DND-41 (cell line): Measurements from ENCODE around the gene SCMH1.

Source experiments
- ATAC-seq: fragments of 200-7000 bp; cut with Tn5 transposase; 3 replicates; pipeline ENCODE4 v1.9.1; 2021; ENCODE audit warnings: low read depth; ENCODE audit not compliant: insufficient read depth
- DNase-seq: peaks from one replicate; pipeline ENCODE4 v3.0.0-alpha.2; 2020
- H2AFZ ChIP-seq: 2 replicates; pipeline ENCODE4 v1.6.0; 2012; ENCODE audit warnings: low read depth, low read length
- H3K27ac ChIP-seq: 2 replicates; pipeline ENCODE4 v1.5.1; 2012; ENCODE audit warnings: low read length, inconsistent platforms
- H3K27me3 ChIP-seq: fragments of 200-600 bp; sonication (generic); 2 replicates; pipeline ENCODE4 v1.6.0; 2012; ENCODE audit warnings: low read length, mild to moderate bottlenecking, inconsistent platforms; ENCODE audit not compliant: insufficient read depth, poor library complexity
- H3K36me3 ChIP-seq: 2 replicates; pipeline ENCODE4 v1.5.1; 2012; ENCODE audit warnings: low read length, inconsistent platforms; ENCODE audit not compliant: insufficient read depth
- H3K4me1 ChIP-seq: 2 replicates; pipeline ENCODE4 v1.5.1; 2012; ENCODE audit warnings: mild to moderate bottlenecking, low read length; ENCODE audit not compliant: insufficient read depth
- H3K4me2 ChIP-seq: 2 replicates; pipeline ENCODE4 v1.6.0; 2012; ENCODE audit warnings: mild to moderate bottlenecking, moderate library complexity, low read length, inconsistent platforms; ENCODE audit not compliant: insufficient read depth
- H3K4me3 ChIP-seq, 2 experiments: fragments of 200-600 bp in 1 of 2; shearing (Covaris generic) in 1 of 2; 2 replicates each; pipeline ENCODE4 v1.5.1; 2012 to 2016; ENCODE audit warnings: inconsistent platforms in 2 of 2, low read length in 2 of 2, mild to moderate bottlenecking in 2 of 2, low read depth in 1 of 2, moderate library complexity in 1 of 2
- H3K79me2 ChIP-seq: 2 replicates; pipeline ENCODE4 v1.6.0; 2012; ENCODE audit warnings: low read length, inconsistent platforms; ENCODE audit not compliant: insufficient read depth
- H3K9ac ChIP-seq: 2 replicates; pipeline ENCODE4 v1.6.0; 2012; ENCODE audit warnings: low read depth, mild to moderate bottlenecking, inconsistent platforms, low read length, moderate library complexity
- H3K9me3 ChIP-seq: 2 replicates; pipeline ENCODE4 v1.5.1; 2012; ENCODE audit warnings: low read length, moderate library complexity, mild to moderate bottlenecking, inconsistent platforms; ENCODE audit not compliant: insufficient read depth, severe bottlenecking
- H4K20me1 ChIP-seq: 2 replicates; pipeline ENCODE4 v1.6.0; 2012; ENCODE audit warnings: low read length; ENCODE audit not compliant: insufficient read depth
- EZH2 ChIP-seq: IDR thresholded peaks from 3 replicates; pipeline ENCODE4 v1.6.1; 2012; ENCODE audit warnings: borderline replicate concordance, low read depth, mild to moderate bottlenecking, moderate library complexity, low read length, inconsistent platforms; ENCODE audit not compliant: severe bottlenecking
- TF ChIP-seq, protein P1 (sequence below): IDR thresholded peaks from 2 replicates; pipeline ENCODE4 v1.5.1; 2012; ENCODE audit warnings: borderline replicate concordance, low read length, moderate library complexity, mild to moderate bottlenecking; ENCODE audit not compliant: poor library complexity, severe bottlenecking; ENCODE audit errors: extremely low read depth

SCMH1 gene

GRCh38 chr1:41019353-41019745 lies 222.8 kb downstream of the SCMH1 start:
- no peak overlapping the region for H2AFZ ChIP-seq
- ATAC-seq, result no peak
- peaks cover 42% of the 10 kb centered on the region for H4K20me1 ChIP-seq

GRCh38 chr1:41018018-41018410 lies 224.1 kb downstream of the SCMH1 start:
- Histone ChIP-seq H3K4me2 (no peak overlapping the region), H3K36me3 (peaks cover 66% of the 10 kb centered on the region), H3K9me3 (no peaks in the 10 kb centered on the region), H3K27ac (no peak overlapping the region), H3K4me3 (no peak overlapping the region), H3K79me2 (no peaks in the 10 kb centered on the region), H4K20me1 (peaks cover 39% of the 10 kb centered on the region), H3K27me3 (no peaks in the 10 kb centered on the region), H3K9ac (no peak overlapping the region), H3K4me1 (no peaks in the 10 kb centered on the region), H2AFZ (no peak overlapping the region)
- DNase-seq (no peak), ATAC-seq (no peak)
- TF ChIP-seq EZH2, result no peak
- TF ChIP-seq, protein P1, sequence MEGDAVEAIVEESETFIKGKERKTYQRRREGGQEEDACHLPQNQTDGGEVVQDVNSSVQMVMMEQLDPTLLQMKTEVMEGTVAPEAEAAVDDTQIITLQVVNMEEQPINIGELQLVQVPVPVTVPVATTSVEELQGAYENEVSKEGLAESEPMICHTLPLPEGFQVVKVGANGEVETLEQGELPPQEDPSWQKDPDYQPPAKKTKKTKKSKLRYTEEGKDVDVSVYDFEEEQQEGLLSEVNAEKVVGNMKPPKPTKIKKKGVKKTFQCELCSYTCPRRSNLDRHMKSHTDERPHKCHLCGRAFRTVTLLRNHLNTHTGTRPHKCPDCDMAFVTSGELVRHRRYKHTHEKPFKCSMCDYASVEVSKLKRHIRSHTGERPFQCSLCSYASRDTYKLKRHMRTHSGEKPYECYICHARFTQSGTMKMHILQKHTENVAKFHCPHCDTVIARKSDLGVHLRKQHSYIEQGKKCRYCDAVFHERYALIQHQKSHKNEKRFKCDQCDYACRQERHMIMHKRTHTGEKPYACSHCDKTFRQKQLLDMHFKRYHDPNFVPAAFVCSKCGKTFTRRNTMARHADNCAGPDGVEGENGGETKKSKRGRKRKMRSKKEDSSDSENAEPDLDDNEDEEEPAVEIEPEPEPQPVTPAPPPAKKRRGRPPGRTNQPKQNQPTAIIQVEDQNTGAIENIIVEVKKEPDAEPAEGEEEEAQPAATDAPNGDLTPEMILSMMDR, result no peak

More at GRCh38 chr1:41019353-41019745, 222.8 kb downstream of the SCMH1 start:
- Histone ChIP-seq H3K27ac (no peak overlapping the region; the same call in 1 of the 2 replicates), H3K79me2 (no peaks in the 10 kb centered on the region), H3K36me3 (peaks cover 58% of the 10 kb centered on the region), H3K4me2 (no peak overlapping the region), H3K27me3 (no peaks in the 10 kb centered on the region), H3K4me3 (no peak overlapping the region), H3K4me1 (no peaks in the 10 kb centered on the region), H3K9ac (no peak overlapping the region), H3K9me3 (no peaks in the 10 kb centered on the region)
- TF ChIP-seq, protein P1, result no peak
- TF ChIP-seq EZH2, result no peak
- no peak for DNase-seq

GRCh38 chr1:41017141-41018017 lies 224.7 kb downstream of the SCMH1 start:
- Histone ChIP-seq H3K9ac (no peak overlapping the region), H3K27me3 (no peaks in the 10 kb centered on the region), H3K4me2 (no peak overlapping the region), H4K20me1 (peaks cover 39% of the 10 kb centered on the region), H3K27ac (no peak overlapping the region), H3K4me3 (no peak overlapping the region), H3K4me1 (no peaks in the 10 kb centered on the region), H3K79me2 (no peaks in the 10 kb centered on the region), H3K9me3 (no peaks in the 10 kb centered on the region), H2AFZ (no peak overlapping the region), H3K36me3 (peaks cover 72% of the 10 kb centered on the region)
- DNase-seq, result no peak
- ATAC-seq, result no peak
- TF ChIP-seq, protein P1, result no peak
- no peak for TF ChIP-seq EZH2
